Small intestine (tissue), 7 donors: ENCODE results near the gene CTNNBIP1. TPM values are rescaled to one million over a fixed set of nuclear protein-coding genes. Genes with fewer than 3 reads are reported as not detected.

Experiments used
- DNase-seq, 2 donors: peaks; one replicate each; pipeline versions ENCODE4 v3.0.0 to v3.0.0-alpha.2; 2013
- FAIRE-seq: peaks from 2 replicates; lab custom pipeline; 2012; peaks lifted over from hg19 to GRCh38; lab: Jason Lieb, UNC
- H3K27ac ChIP-seq, 3 donors: one replicate each; pipeline ENCODE4 v1.5.1; 2013; ENCODE audit warnings: low read length in 2 of 3, mild to moderate bottlenecking in 2 of 3, control low read depth in 1 of 3, inconsistent platforms in 1 of 3, low read depth in 1 of 3, moderate library complexity in 1 of 3
- H3K27me3 ChIP-seq, 3 donors: one replicate each; pipeline ENCODE4 v1.6.1; 2013; ENCODE audit warnings: low read length in 3 of 3, inconsistent platforms in 1 of 3; ENCODE audit not compliant: control insufficient read depth in 3 of 3, insufficient read depth in 3 of 3
- H3K36me3 ChIP-seq, 3 donors: one replicate each; pipeline ENCODE4 v1.6.1; 2013; ENCODE audit warnings: low read length in 3 of 3, inconsistent platforms in 1 of 3, low read depth in 1 of 3, mild to moderate bottlenecking in 1 of 3, moderate library complexity in 1 of 3; ENCODE audit not compliant: control insufficient read depth in 3 of 3, insufficient read depth in 2 of 3
- H3K4me1 ChIP-seq, 3 donors: one replicate each; pipeline ENCODE4 v1.6.1; 2013; ENCODE audit warnings: low read length in 2 of 3, inconsistent platforms in 1 of 3, low read depth in 1 of 3, mild to moderate bottlenecking in 1 of 3, moderate library complexity in 1 of 3; ENCODE audit not compliant: control insufficient read depth in 3 of 3, insufficient read depth in 2 of 3
- H3K4me3 ChIP-seq, 3 donors: one replicate each; pipeline ENCODE4 v1.5.1; 2013; ENCODE audit warnings: low read length in 3 of 3, control low read depth in 1 of 3, inconsistent platforms in 1 of 3, low read depth in 1 of 3, mild to moderate bottlenecking in 1 of 3, moderate library complexity in 1 of 3
- H3K9me3 ChIP-seq, 2 donors: one replicate each; pipeline ENCODE4 v1.6.1; 2013; ENCODE audit warnings: low read depth in 1 of 2, low read length in 1 of 2; ENCODE audit not compliant: control insufficient read depth in 2 of 2, insufficient read depth in 1 of 2
- WGBS, 3 donors: extraction: QIAGEN DNeasy Blood & Tissue Kit; methylation state at CpG; one replicate each; pipeline ENCODE4 v1.1.7; 2013; 5-methylcytosine and 5-hydroxymethylcytosine counted together
- polyA plus RNA-seq, 4 donors: library from polyadenylated mRNA; stranded (reverse) in 3 of 4; unstranded in 1 of 4; fragments of 200-250 nt in 3 of 4; fragments of 120-200 nt in 1 of 4; gene quantifications; one replicate each; pipeline versions ENCODE4 v1.2.1 to v1.2.3, GENCODE V29; 2013
- donor health status: healthy with polysubstance abuse.
- donor health status: control.
- donor health status: control.
- donor health status: Bipolar disorder and iron deficiency.
- donor health status: healthy.

Gene CTNNBIP1
- polyA plus RNA-seq, 4 donors: 19.5 to 24.8 (median 22.1) TPM

- Histone ChIP-seq H3K27me3 (no peaks in the 10 kb centered on the region), H3K4me1 (no peaks in the 10 kb centered on the region), H3K36me3 (peaks cover 0 to 39% (median 0%) of the 10 kb centered on the region in 3 donors), H3K4me3 (no peak overlapping the region), H3K27ac (no peak overlapping the region), H3K9me3 (no peaks in the 10 kb centered on the region)
- WGBS, 3 donors: 90 to 94% (median 92%) methylated on average over 9 of the region's 9 CpGs
- FAIRE-seq (no peak), DNase-seq (no peak)
These were observed 21.2 kb downstream of the CTNNBIP1 start for GRCh38 chr1:9888886-9889285.

GRCh38 chr1:9887070-9887469 is 23.0 kb downstream of the CTNNBIP1 start:
- Histone ChIP-seq H3K9me3 (no peaks in the 10 kb centered on the region), H3K27me3 (no peaks in the 10 kb centered on the region), H3K27ac (no peak overlapping the region), H3K36me3 (peaks cover 0 to 56% (median 0%) of the 10 kb centered on the region in 3 donors), H3K4me1 (no peaks in the 10 kb centered on the region), H3K4me3 (no peak overlapping the region)
- FAIRE-seq (no peak), DNase-seq (no peak)
- 94 to 96% (median 95%) methylated on average over 4 of the region's 4 CpGs for WGBS, 3 donors

GRCh38 chr1:9886092-9886742 is 23.9 kb downstream of the CTNNBIP1 start:
- FAIRE-seq: no peak

GRCh38 chr1:9884805-9885204 is 25.3 kb downstream of the CTNNBIP1 start:
- DNase-seq: no peak
- Histone ChIP-seq H3K4me3 (no peak overlapping the region), H3K27ac (no peak overlapping the region), H3K9me3 (no peaks in the 10 kb centered on the region), H3K27me3 (no peaks in the 10 kb centered on the region), H3K36me3 (peaks cover 0 to 51% (median 0%) of the 10 kb centered on the region in 3 donors), H3K4me1 (no peaks in the 10 kb centered on the region)
- 88 to 97% (median 89%) methylated on average over 8 of the region's 8 CpGs for WGBS, 3 donors
- FAIRE-seq: no peak

More at GRCh38 chr1:9886092-9886742, 23.9 kb downstream of the CTNNBIP1 start:
- DNase-seq: no peak
- 84 to 87% (median 87%) methylated on average over 17 of the region's 17 CpGs for WGBS, 3 donors
- H3K4me1 ChIP-seq: no peaks in the 10 kb centered on the region
- H3K27me3 ChIP-seq: no peaks in the 10 kb centered on the region
- H3K36me3 ChIP-seq: peaks cover 0 to 57% (median 0%) of the 10 kb centered on the region in 3 donors
- H3K27ac ChIP-seq: no peak overlapping the region
- no peak overlapping the region for H3K4me3 ChIP-seq
- no peaks in the 10 kb centered on the region for H3K9me3 ChIP-seq

- Histone ChIP-seq H3K36me3 (peaks cover 0 to 41% (median 0%) of the 10 kb centered on the region in 3 donors), H3K9me3 (no peaks in the 10 kb centered on the region), H3K27me3 (no peaks in the 10 kb centered on the region), H3K4me3 (no peak overlapping the region), H3K27ac (no peak overlapping the region), H3K4me1 (no peaks in the 10 kb centered on the region)
- FAIRE-seq (no peak), DNase-seq (no peak)
- 86 to 96% (median 88%) methylated on average over 9 to 11 of the region's 11 CpGs for WGBS, 3 donors
These were observed 26.3 kb downstream of the CTNNBIP1 start for GRCh38 chr1:9883585-9884449.

GRCh38 chr1:9882945-9883303 is 27.1 kb downstream of the CTNNBIP1 start:
- no peak overlapping the region for H3K27ac ChIP-seq
- peaks cover 0 to 41% (median 0%) of the 10 kb centered on the region in 3 donors for H3K36me3 ChIP-seq
- DNase-seq (no peak), FAIRE-seq (no peak)
- no peaks in the 10 kb centered on the region for H3K27me3 ChIP-seq
- 94 to 95% (median 94%) methylated on average over 12 of the region's 12 CpGs for WGBS, 3 donors
- no peaks in the 10 kb centered on the region for H3K4me1 ChIP-seq
- no peaks in the 10 kb centered on the region for H3K9me3 ChIP-seq
- H3K4me3 ChIP-seq: no peak overlapping the region

GRCh38 chr1:9882296-9882944 is 27.6 kb downstream of the CTNNBIP1 start:
- FAIRE-seq (no peak), DNase-seq (no peak)
- 77 to 93% (median 79%) methylated on average over 12 of the region's 12 CpGs for whole genome bisulfite sequencing, 3 donors
- H3K4me3 ChIP-seq: no peak overlapping the region
- H3K27me3 ChIP-seq: no peaks in the 10 kb centered on the region
- H3K9me3 ChIP-seq: no peaks in the 10 kb centered on the region
- no peaks in the 10 kb centered on the region for H3K4me1 ChIP-seq
- no peak overlapping the region for H3K27ac ChIP-seq
- H3K36me3 ChIP-seq: peaks cover 0 to 43% (median 0%) of the 10 kb centered on the region in 3 donors

- FAIRE-seq: no peak
- WGBS, 3 donors: 82 to 90% (median 84%) methylated on average over 2 of the region's 2 CpGs
- Histone ChIP-seq H3K27ac (no peak overlapping the region), H3K27me3 (no peaks in the 10 kb centered on the region), H3K4me1 (no peaks in the 10 kb centered on the region), H3K36me3 (peaks cover 0 to 41% (median 0%) of the 10 kb centered on the region in 3 donors), H3K9me3 (no peaks in the 10 kb centered on the region), H3K4me3 (no peak overlapping the region)
- no peak for DNase-seq
These were observed 28.2 kb downstream of the CTNNBIP1 start for GRCh38 chr1:9881838-9882249.
